ENCODE data around the gene MYRFL.

- no peak for TF ChIP-seq EZH2 (IDR thresholded peaks at IDR 0.05; ENCODE audit: insufficient read depth, low read length)
- TF ChIP-seq CTCF (IDR thresholded peaks at IDR 0.05; ENCODE audit: insufficient read depth, low read depth, low read length) = no peak
Observed at GRCh38 chr12:69868695-69869094, 43.7 kb downstream of the MYRFL start.

Measured in astrocyte (in vitro differentiated cells and primary cell).